Measurements from ENCODE around the gene PRKG2. TPM values are rescaled to one million over a fixed set of nuclear protein-coding genes. Genes with fewer than 3 reads are reported as not detected.

PRKG2 gene
- total RNA-seq, 4 donors from 2014 or later: 8.2 to 16.0 (median 9.0) TPM; not detected in 1

DNA sequence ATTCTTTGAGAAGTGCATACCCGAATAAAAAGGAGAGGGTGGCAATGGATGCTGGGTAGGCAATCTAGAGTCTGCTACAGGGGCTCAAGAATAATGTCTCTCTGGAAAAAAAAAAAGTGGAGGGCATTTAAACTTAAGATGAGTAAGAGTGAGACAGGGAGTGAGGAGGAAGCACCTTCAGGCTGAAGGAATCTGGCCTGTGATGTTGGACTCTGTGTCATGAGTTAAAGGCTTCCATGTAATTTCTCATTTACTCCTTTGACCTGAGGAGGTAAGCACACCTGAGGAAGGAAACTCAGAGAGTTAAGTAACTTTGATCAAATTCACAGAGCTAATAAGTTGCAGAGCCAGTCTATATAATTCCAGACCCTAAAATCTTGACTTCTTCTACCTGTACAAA is 3.2 kb upstream of the PRKG2 start:
- intact Hi-C loops (cut with DNase I; ENCODE audit: low total_unique reads): no loop called here
- H3K4me3 ChIP-seq: no peak overlapping the region
- 95 to 100% methylated on average over 1 of the region's 1 CpG for WGBS, 2 donors (ENCODE audit: low coverage in 1 of 2)
- no peak for TF ChIP-seq EP300 (IDR thresholded peaks at IDR 0.05; ENCODE audit: low read depth)
- TF ChIP-seq POLR2A (IDR thresholded peaks at IDR 0.05): no peak
- TF ChIP-seq, protein P1, sequence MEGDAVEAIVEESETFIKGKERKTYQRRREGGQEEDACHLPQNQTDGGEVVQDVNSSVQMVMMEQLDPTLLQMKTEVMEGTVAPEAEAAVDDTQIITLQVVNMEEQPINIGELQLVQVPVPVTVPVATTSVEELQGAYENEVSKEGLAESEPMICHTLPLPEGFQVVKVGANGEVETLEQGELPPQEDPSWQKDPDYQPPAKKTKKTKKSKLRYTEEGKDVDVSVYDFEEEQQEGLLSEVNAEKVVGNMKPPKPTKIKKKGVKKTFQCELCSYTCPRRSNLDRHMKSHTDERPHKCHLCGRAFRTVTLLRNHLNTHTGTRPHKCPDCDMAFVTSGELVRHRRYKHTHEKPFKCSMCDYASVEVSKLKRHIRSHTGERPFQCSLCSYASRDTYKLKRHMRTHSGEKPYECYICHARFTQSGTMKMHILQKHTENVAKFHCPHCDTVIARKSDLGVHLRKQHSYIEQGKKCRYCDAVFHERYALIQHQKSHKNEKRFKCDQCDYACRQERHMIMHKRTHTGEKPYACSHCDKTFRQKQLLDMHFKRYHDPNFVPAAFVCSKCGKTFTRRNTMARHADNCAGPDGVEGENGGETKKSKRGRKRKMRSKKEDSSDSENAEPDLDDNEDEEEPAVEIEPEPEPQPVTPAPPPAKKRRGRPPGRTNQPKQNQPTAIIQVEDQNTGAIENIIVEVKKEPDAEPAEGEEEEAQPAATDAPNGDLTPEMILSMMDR (IDR thresholded peaks at IDR 0.05): no peak
- TF ChIP-seq POLR2AphosphoS5 (IDR thresholded peaks at IDR 0.05): no peak
- no peak overlapping the region for H3K27ac ChIP-seq
- H3K36me3 ChIP-seq: no peaks in the 10 kb centered on the region
- peaks cover 0 to 11% (median 6%) of the 10 kb centered on the region in 4 donors for H3K4me1 ChIP-seq
- no peaks in the 10 kb centered on the region for H3K9me3 ChIP-seq
- peaks cover 34% of the 10 kb centered on the region for H3K27me3 ChIP-seq
- no peak for DNase-seq
- in situ Hi-C loops (cut with MboI; ENCODE audit: low pct_ligation_motif_present in 1 of 4, low pct_unique_long_range_greater_than_20kb in 1 of 4, low sequenced_read_pairs in 3 of 4): no loop called here

DNA sequence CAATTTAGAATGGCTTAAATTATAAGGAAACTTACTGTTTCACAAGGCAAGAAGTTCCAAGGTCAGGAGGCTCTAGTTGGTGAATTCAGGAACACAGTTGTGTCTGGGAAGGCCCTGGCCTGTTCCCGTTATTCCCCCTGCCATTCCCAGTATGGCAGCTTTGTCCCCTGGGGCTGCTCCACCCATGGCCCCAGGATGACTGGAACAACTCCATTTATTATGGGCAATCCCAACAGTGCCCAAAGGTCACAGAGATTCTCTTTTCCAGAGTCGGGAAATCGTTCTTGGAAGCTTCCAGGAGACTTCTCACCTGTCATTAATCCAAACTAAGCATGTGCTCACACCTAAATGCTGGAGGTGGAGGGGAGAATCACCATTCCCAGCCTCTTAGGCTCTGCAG is 2.8 kb upstream of the PRKG2 start:
- DNase-seq: peak; percentile 18
- H3K36me3 ChIP-seq: no peaks in the 10 kb centered on the region
- WGBS, 2 donors (ENCODE audit: low coverage in 1 of 2): 69% methylated on average over 3 of the region's 3 CpGs; no CpG with 5 or more reads in 1 of the 2 donors
- intact Hi-C loops (cut with DNase I; ENCODE audit: low total_unique reads) (no loop called here), in situ Hi-C loops (cut with MboI; ENCODE audit: low pct_ligation_motif_present in 1 of 4, low pct_unique_long_range_greater_than_20kb in 1 of 4, low sequenced_read_pairs in 3 of 4) (no loop called here)
- peaks cover 38% of the 10 kb centered on the region for H3K27me3 ChIP-seq
- no peaks in the 10 kb centered on the region for H3K9me3 ChIP-seq
- no peak overlapping the region for H3K27ac ChIP-seq
- TF ChIP-seq POLR2A (IDR thresholded peaks at IDR 0.05) (no peak), EP300 (IDR thresholded peaks at IDR 0.05; ENCODE audit: low read depth) (no peak), POLR2AphosphoS5 (IDR thresholded peaks at IDR 0.05) (no peak)
- TF ChIP-seq, protein P1 (IDR thresholded peaks at IDR 0.05): no peak
- peaks cover 0 to 11% (median 6%) of the 10 kb centered on the region in 4 donors for H3K4me1 ChIP-seq
- H3K4me3 ChIP-seq: no peak overlapping the region

DNA sequence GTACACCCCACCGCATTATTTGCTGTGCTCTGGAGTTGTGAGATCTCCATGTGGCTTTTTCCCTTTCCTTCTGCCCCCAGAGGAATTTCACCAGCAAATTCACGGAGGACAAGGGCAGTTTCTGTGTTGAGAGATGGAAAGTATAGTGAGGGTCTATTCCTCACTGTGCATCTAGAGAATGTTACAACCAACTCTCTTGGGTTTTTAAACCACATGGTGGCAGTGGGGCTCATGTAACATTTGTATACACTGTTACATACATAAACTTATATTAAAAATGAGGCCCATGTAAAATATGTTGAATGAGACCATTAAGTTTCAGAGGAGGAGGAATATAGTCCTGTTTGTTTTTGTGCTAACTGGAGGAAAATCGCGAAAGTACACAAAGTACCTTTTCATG is 909 bp upstream of the PRKG2 start:
- no peak for DNase-seq
- Histone ChIP-seq H3K4me3 (no peak overlapping the region), H3K36me3 (no peaks in the 10 kb centered on the region), H3K4me1 (peaks cover 0 to 11% (median 6%) of the 10 kb centered on the region in 4 donors), H3K27ac (no peak overlapping the region), H3K9me3 (no peaks in the 10 kb centered on the region), H3K27me3 (peaks cover 55% of the 10 kb centered on the region)
- WGBS, 2 donors (ENCODE audit: low coverage in 1 of 2): 59 to 68% methylated on average over 3 to 4 of the region's 4 CpGs
- TF ChIP-seq POLR2AphosphoS5 (IDR thresholded peaks at IDR 0.05) (no peak), POLR2A (IDR thresholded peaks at IDR 0.05) (no peak), EP300 (IDR thresholded peaks at IDR 0.05; ENCODE audit: low read depth) (no peak)
- TF ChIP-seq, protein P1 (IDR thresholded peaks at IDR 0.05): no peak
- in situ Hi-C loops (cut with MboI; ENCODE audit: low pct_ligation_motif_present in 1 of 4, low pct_unique_long_range_greater_than_20kb in 1 of 4, low sequenced_read_pairs in 3 of 4): no loop called here
- intact Hi-C loops (cut with DNase I; ENCODE audit: low total_unique reads): no loop called here

DNA sequence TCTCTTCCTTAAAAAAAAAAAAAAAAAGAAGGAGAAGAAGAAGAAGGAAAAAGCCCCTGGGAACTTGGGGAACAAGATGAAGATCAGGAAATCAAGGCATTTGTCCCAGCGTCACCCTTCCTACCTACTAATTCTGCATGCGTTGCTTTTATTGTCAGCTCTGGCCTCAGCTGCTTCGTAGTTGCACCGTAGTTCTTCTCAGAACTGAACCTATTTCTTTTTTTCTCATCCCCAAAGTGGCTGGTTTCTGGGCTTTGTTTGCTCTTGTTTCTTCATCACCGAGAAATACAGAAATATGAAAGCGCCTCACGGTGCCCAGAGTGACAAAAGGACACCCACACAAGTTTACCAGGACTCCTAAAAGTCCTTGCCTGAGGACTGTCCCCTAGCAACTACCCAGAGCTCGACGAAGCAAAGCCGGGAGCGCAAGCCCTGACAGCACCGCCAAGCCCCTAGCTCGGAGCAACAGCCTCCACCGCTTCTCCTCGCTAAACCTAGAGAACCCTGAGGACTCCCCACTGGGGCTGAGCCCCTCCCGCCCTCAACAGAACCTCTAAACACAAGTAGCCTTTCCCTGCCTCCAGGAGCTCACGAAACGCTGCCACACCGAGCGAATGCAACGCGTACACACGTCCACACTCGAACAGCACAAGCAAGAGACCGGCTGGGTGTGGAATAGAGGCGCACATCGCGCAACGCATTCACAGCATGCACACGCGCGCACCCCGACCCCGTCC is 710 bp downstream of the PRKG2 start:
- Histone ChIP-seq H3K4me1 (peaks cover 0 to 11% (median 6%) of the 10 kb centered on the region in 4 donors), H3K27ac (peak overlapping the region in 3 of 4 donors; percentile 23 to 46 (median 37)), H3K27me3 (peaks cover 64% of the 10 kb centered on the region), H3K4me3 (peak overlapping the region; percentile 22 to 51 (median 35)), H3K9me3 (peaks cover 0 to 4% of the 10 kb centered on the region in 2 donors), H3K36me3 (no peaks in the 10 kb centered on the region)
- intact Hi-C loops (cut with DNase I; ENCODE audit: low total_unique reads) (no loop called here), in situ Hi-C loops (cut with MboI; ENCODE audit: low pct_ligation_motif_present in 1 of 4, low pct_unique_long_range_greater_than_20kb in 1 of 4, low sequenced_read_pairs in 3 of 4) (no loop called here)
- TF ChIP-seq POLR2A (IDR thresholded peaks at IDR 0.05) (no peak), EP300 (IDR thresholded peaks at IDR 0.05; ENCODE audit: low read depth) (no peak), POLR2AphosphoS5 (IDR thresholded peaks at IDR 0.05) (no peak)
- TF ChIP-seq, protein P1 (IDR thresholded peaks at IDR 0.05): no peak
- peak; percentile 19 for DNase-seq
- WGBS, 2 donors (ENCODE audit: low coverage in 1 of 2): 8 to 18% methylated on average over 5 to 28 of the region's 34 CpGs

All from transverse colon (tissue), 4 donors.